Stimulated activated CD8-positive, alpha-beta memory T cell treated with anti-CD3 and anti-CD28 coated beads, Interleukin-2, amount 100 ng/mL, for 1 hour (primary cell): ENCODE data around the gene DNAJA4.
"Not testable (repeated sequence)": the region's sequence is repeated elsewhere in the genome, so short reads cannot be mapped to it uniquely, and the experiment has no call there.

Source experiments
- DNase-seq, 2 donors: peaks; one replicate each; pipeline ENCODE4 v3.0.0-alpha.2; 2020; ENCODE audit warnings: low read depth in 2 of 2

Gene DNAJA4

DNA sequence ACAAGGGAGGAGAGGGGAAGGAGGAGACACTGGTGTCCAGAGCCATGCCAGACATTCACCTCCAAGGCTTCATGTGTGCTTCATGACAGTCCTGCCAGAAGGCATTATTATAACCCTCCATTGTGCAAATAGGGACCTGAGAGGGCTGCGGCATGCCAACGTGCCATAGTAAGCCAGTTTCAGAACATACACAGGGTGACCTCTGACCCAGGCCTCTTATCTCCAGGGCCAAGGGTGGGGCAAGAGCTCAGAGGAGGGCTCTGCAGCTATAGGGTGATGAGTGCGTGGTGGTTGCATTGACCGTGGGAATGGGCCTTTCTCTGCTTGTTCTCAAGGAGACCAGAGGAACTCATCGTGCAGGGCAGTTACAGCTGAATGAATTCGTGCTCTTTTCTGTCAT, 20.3 kb upstream of the DNAJA4 start:
- DNase-seq, result no peak

DNA sequence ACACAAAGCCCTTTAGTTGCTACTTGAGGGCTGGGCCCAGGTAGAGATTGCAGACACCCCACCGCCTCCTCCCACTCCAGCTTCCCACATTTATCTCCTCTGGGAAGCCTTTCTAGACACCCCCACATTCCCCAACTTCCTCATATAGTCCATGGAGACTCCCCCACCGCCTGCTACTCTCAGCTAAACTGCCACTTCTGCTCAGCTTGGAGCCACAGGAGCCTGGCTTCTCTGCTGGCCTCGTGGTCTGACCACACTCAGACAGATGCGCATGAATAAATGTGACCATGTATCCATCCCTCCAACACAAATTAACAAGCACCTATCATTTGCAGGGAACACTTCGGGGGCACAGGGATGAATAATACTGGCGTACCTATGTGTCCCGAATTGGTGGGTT, 19.5 kb upstream of the DNAJA4 start:
- no peak for DNase-seq

DNA sequence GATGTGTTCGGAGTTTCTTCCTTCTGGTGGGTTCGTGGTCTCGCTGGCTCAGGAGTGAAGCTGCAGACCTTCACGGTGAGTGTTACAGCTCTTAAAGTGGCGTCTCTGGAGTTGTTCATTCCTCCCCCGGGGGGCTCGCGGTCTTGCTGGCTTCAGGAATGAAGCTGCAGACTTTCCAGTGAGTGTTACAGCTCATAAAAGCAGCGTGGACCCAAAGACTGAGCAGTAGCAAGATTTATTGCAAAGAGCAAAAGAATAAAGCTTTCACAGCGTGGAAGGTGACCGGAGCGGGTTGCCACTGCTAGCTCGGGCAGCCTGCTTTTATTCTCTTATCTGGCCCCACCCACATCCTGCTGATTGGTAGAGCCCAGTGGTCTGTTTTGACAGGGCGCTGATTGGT, 19.0 kb upstream of the DNAJA4 start:
- DNase-seq, result not testable (repeated sequence)

DNA sequence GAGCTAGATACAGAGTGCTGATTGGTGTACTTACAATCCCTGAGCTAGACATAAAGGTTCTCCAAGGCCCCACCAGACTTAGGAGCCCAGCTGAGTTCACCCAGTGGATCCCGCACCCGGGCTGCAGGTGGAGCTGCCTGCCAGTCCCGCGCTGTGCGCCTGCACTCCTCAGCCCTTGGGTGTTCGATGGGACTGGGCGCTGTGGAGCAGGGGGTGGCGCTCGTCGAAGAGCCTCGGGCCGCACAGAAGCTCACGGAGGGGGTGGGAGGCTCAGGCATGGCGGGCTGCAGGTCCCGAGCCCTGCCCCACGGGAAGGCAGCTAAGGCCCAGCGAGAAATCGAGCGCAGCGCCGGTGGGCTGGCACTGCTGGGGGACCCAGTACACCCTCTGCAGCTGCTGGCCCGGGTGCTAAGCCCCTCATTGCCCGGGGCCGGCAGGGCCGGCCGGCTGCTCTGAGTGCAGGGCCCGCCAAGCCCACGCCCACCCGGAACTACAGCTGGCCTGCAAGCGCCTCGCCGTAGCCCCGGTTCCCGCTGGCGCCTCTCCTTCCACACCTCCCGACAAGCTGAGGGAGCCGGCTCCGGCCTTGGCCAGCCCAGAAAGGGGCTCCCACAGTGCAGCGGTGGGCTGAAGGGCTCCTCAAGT, 18.3 kb upstream of the DNAJA4 start:
- DNase-seq, result not testable (repeated sequence)

DNA sequence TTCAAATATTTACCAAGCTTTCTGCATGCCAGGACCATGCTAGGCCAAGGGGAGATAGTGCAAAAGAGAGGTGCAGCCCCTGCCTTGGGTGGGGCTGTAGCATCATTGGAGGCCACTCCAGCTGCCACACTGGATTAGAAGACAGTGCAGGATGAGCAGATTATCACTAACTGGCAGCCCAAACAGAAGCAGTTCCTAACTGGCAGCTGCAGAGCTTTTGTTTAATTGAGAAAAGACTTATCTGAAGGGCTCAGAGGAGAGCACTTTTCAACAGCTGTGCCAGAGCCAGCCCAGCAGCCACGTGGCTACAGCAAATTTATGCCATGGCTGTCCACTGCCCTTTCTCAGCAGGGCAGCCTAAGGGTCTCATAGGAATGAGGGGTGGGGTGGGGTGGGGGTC, 16.5 kb upstream of the DNAJA4 start:
- DNase-seq, result no peak

DNA sequence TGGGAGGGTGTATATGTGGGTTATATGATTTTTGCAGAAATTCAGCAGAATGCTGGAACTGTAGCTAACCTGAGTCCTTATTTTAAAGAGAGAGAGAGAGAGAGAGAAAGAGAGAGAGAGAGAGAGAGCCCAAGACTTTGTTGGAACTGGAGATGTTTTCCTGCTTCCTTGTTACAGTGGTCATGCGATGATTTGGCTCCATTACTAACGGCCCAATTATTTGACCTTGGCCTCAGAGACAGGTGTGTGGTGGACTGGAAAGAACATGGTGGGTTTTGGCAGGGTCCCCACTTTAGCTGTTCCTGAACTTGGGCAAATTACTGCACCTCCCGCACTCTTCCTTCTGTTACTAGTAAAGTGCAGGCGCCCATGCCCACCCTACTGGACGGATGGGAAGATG, 15.2 kb upstream of the DNAJA4 start:
- DNase-seq, result no peak

DNA sequence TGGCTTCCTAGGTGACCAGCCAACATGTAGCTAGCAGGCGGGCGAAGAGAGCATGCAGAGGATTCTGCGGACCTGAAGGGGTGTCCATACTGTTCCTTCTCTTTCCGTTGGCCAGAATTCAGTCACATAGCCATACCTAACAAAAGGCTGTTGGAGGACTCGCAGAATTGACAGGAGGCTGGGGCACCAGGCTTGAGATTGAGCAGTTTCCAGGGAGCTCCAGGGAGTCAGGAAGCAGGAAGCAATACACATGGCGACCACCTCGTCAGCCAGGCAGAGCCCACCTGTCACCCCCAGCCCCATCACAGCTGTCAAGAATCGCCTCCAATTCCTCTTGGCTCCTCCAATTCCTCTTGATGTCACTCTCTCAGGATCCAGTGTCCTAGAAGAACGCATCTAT, 13.2 kb upstream of the DNAJA4 start:
- no peak for DNase-seq

DNA sequence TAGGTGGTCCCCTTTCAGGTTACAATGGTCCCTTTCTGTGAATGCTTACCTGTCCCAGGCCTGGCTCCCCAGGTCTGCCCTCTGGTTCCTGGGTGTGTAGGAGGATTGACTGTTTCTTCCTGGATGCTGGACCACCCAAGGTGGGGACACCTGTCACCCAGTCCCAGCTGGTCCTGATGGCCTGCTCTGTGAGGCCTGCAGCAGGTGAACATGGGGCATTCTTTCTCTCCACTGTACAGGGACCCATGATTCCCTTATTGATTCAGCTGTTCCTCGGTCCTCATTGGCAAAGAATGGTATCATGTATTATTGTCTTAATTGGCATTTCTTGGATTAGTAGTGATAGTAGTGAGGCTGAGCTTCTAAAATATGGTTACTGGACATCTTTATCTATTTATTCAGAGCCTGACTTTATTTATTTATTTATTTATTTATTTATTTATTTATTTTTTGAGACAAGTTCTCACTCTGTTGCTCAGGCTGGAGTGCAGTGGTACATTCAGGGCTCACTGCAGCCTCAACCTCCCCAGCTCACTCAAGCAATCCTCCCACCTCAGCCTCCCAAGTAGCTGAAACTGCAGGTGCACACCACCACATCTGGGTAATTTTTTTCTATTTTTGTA, 8.8 kb upstream of the DNAJA4 start:
- DNase-seq, result no peak

DNA sequence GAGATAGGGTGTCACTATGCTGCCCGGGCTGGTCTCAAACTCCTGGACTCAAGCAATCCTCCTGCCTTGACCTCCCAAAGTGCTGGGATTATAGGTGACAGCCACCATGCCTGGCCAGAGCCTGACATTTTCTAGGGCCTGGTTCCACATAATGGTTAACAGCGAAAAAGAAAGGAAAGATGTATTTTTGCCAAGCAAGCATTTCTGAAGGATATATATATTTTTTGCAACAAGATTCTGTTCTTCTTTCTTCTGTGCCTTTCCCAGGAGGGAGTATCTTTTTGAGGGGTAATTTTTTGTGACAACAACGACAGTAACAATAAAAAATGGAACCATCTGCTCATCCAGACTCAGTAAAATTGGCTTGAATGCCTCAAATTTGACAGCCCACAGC, 8.3 kb upstream of the DNAJA4 start:
- DNase-seq, result no peak

DNA sequence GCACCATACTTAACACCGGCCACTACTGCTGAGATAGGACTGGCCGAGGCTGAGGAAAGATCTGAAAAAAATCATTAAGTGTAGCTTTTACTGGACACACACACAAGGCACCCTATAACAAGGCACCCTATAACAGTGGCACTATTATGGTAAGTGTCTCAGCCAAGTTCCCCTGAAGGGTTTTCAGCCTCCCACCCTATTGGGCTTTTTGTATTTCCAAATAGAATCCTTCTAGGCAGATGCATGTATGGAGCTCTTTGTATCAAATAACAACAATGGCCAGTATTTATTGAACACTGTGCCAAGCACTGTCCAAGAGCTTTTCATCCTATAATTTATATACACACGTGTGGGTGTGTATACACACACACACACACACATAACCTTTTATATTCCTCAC, 6.7 kb upstream of the DNAJA4 start:
- no peak for DNase-seq

DNA sequence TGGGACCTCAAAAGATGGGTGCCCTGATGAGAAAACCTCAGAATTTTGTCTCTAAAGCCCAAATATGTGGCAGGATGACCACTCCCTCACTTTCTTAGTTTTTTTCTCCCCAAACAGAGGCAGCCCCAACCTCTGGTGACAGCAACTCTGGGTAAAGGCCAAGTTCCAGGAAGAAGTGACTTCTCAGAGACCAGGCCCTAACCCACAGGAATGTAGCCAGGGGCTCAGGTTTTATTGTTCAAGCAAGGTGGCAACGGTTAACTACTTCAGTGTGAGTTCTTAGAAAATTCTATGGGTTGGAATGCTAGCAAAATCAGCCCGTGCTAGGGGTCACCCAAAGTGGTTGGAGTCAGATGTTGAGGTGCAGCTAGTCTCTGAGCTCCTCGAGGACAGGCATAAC, 5.1 kb upstream of the DNAJA4 start:
- DNase-seq, result no peak

DNA sequence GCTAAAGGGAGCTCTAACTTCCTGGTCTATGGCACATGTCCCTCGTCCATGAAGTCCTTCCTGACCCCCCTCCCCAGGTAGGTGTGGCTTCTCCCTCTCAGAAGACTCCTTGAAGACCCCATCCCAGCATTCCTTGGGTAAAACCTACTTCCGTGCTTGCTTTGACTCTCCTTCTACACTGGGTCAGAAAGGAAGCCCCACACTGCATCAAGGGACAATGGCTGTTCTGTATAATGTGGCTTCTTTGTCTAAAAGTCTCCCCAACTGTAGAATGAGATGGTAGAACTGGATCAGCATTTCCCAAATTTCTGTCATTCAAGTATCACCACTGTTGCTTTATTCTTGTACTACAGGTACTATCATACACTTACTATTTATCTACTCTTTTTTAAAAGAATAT, 3.9 kb upstream of the DNAJA4 start:
- DNase-seq, result no peak

DNA sequence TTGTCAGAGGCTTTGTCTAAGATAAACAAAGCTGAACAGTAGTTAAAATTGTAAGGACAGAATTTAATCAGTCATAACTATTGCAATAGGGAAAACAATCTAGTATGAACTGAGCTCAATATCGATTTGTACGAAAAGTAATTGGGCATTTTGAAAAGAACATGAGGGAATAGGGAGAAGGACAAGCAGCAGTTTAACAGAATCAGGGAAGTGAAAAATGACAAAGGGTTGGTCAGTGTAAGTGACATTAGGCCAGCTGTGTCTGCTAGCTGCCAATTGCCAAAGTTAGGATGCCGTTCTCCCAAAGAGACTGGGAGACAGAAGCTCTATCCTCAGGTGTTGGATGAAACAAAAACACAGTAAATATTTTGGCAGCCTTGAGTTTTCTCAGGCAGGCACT, 3.3 kb upstream of the DNAJA4 start:
- DNase-seq, result no peak

DNA sequence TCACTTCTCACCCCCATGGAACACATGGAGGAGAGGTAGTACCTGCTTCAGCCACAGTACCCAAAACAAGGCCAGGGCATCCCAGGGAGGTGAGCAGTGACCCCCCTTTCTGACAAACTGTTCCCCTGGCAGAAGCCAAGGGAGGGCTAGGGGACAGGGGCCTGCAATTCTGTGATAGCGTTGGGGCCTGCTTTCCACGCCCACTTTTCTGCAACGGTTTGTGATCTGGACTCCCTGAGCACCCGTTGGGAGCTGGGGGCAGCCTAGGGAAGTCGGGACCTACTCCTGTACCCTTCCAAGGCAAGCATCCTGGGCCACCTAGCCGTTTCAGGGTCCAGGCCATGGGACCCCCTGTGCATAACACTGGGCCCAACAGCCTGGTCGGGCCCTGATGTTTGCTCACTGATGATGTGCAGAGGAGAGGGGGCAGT, 996 bp upstream of the DNAJA4 start:
- DNase-seq, result no peak

DNA sequence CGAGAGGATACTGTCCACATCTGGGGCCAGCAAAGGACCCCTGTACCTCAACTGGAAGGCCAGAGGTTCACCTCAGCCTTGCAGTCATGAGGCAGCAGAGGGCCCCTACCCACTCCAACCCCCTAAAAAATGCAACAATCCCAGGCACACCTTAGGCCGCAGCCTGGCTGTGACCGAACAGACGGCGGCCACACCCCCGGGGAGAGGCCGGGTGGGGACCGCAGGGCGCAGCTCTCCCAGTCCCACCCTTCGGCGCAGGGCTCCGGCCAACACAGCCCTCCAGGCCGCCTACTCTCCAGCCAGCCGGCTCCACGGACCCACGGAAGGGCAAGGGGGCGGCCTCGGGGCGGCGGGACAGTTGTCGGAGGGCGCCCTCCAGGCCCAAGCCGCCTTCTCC, 457 bp upstream of the DNAJA4 start:
- DNase-seq, result no peak

DNA sequence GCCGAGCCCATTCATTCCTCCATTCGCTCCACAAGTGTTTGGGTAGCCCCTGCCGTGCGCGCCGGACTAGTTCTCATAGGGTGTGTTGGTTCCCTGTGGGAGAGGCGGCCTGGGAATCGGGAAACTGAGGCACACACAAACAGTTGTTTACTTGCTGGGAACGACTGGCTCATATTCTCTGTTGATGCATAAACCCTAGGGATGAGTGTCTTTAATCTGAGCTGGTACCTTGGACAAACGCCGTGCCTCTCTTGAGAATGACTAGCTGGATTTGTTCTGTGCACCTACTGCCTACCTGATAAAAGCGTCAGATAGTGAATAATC, 737 bp downstream of the DNAJA4 start:
- DNase-seq, result no peak

DNA sequence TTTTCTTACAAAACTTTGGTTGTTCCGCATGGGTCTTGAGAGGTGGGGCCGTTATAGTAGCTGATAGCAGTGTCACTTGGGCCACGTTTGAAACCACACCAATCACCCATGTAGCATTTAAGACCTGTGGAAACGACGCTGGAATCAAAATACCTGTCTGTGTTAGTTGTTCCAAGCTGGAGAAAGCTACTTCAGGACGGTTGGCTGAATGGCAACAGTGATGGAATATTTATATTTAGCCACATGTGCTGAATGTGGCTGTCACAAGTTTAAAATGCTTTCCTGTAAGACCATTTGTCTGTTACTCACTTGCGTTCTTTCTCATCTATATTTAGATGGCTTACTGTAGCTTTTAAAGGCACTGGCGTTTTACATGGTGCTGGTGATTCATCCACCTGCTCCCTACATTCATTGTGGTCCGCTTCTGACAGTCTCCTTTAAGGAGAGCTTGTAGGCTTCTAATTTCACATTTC, 1.4 kb downstream of the DNAJA4 start:
- DNase-seq, result no peak

DNA sequence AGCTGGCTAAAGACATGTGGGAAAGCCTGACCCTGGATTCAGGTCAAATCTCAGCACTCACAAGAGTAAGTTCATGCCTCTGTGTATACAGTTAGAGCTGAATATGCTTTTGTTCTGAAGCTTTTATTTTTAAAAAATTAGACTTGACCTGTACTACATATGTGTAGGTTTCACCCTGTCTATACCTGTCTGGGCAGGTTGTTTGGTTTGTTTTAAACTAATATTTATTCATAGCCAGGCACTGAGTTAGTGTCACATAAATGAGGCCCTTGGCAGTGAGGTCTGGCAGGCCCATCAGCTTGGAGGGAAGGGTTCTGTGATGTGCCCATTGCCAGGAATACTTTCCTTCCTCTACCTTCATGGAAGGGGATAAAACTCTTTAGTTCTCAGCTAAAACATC, 1.9 kb downstream of the DNAJA4 start:
- DNase-seq, result no peak

DNA sequence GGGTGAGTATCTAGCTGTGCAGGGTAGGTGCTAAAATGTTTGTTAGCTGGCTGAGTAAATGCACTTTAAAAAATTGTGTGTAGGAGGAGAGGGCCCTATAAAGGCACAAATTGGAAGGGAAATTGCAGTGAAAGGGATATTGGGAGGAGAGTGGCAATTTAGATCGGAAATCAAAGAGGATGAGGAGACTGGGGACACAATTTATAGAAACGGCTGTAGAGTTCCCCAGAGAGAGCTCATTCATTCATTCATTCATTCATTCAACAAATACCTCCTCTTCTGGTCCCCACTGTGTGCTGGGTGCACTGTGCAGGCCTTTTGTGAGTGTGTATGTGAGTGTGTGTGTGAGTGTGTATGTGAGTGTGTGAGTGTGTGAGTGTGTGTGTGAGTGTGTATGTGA, 2.4 kb downstream of the DNAJA4 start:
- DNase-seq, result no peak

DNA sequence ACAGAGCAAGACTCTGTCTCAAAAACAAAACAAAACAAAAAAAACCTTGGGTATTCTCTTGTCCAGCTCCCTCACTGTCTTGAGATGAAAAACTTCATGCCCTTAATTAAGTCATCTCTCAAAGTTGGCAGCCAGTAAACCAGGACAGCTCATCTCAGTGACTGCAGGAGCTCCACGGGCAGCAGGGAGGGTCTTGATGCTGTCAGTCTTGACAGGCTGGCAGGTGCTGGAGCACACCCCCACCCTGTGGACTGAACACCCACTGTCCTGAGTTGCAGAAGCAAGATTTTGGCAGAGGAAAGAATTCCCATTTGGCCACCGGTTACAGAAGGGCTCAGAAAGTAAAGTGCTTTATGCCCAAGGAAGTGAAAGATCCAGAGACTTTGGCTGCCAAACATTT, 8.0 kb downstream of the DNAJA4 start:
- no peak for DNase-seq

DNA sequence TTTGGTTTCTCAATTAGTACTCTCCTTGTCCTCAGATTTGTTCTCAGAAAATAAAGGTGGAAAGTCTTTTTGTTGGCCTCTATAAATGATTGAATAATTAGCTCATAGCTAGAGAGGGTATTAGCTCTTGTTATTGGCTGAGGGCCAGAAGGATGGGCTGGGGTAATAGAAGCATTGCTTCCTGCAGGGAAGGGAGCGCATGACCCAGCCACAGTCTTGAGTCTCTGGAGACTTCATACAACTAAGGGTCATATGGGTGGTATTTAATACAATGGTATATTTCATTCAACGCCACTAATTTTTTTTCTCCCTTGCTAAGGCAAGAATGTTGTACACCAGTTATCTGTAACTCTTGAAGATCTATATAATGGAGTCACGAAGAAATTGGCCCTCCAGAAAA, 8.4 kb downstream of the DNAJA4 start:
- no peak for DNase-seq

DNA sequence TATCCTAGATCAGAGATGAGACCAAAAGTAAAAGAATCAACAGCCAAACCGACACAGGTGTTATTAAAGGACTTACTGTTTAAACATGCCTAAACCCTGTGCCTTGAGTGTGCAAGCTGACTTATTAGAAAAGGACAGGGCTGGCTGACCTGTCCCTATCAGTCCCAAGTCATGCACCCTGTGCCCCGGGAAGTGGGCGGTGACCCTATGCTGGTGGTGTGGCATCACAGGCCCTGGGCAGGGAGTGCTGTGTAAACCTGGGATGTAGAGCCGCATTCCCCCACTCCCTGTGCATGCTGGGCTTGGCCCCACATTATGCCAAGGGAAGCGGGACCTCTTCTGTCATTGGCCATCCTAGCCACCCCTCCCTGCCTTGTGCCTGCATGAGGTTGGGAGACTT, 10.6 kb downstream of the DNAJA4 start:
- DNase-seq, result no peak

DNA sequence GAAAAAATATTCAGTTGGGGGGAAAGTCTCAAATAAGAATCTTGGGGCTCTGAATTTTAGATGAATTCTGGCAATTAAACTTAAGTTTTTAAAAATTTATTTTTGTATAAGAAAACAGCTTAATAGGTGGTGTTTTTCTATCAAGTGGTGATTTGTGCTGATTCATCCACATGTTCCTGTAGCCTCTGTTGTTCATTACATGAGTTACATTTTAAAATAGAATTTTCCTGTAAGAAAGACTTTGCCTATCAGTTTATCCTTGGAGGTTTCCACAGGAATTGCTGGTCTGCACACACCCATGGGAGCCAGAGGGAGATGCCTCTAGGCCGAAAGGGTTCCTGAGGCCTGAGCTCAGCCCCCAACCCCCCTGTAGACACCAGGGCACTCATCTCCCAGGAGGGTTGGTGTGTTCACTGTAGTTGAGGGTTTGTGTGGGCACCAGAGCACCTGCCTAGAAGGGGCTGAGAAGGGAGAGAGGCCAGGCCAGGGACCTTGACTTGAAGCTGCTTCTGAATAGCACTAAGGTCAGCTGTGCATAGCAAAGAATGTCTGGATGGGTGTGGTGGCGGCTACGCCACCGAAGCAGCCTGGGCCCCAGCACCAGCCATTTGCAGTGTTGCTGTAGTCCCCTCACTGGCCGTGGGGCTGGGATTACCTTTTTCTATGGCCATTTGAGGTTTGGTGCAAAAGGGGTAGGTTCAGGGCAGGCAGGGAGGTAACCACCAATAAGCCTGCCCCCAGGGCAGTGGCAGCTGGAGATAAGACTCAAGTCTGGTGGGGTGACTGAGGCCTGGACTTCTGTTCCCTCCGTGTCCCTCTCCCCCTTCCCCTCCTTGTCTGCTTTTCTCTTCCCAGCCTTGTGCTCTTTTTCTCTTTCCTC, 11.9 kb downstream of the DNAJA4 start:
- DNase-seq, result no peak
